ENCODE data around the gene PSG6. TPM values are rescaled to one million over a fixed set of nuclear protein-coding genes. Genes with fewer than 3 reads are reported as not detected.
"Not testable (repeated sequence)": the region's sequence is repeated elsewhere in the genome, so short reads cannot be mapped to it uniquely, and the experiment has no call there.

The PSG6 gene
- polyA plus RNA-seq (ENCODE audit: insufficient read length in 12 of 12), result under 1 TPM in 6 of 12 donors, not detected in 6; 0.16 to 0.70 (median 0.47) TPM
- long read RNA-seq, donor 1, result 0 reads
- long read RNA-seq, donor 2, result 0 reads
- long read RNA-seq, donor 3, result 0 reads
- long read RNA-seq, donor 4, result 0 reads
- long read RNA-seq, donor 5, result 0 reads
- long read RNA-seq, donor 6, result 0 reads
- long read RNA-seq, donor 7, result 0 reads
- long read RNA-seq, donor 8, result 0 reads
- long read RNA-seq, donor 9, result 0 reads
- long read RNA-seq, donor 10, result 0 reads
- long read RNA-seq, donor 11, result 0 reads

GRCh38 chr19:42917634-42918033, at the start of gene PSG6:
PSG6 (minus strand) TSS chr19:42917894; CDS start chr19:42917792, 102 bp downstream.
- not testable (repeated sequence) for DNase-seq

GRCh38 chr19:42965176-42965575, 47.5 kb upstream of the PSG6 start:
- no peak for DNase-seq

GRCh38 chr19:42961119-42961518, 43.4 kb upstream of the PSG6 start:
- no peak for DNase-seq

- DNase-seq, result not testable (repeated sequence)
Observed at GRCh38 chr19:42952126-42952525, 34.4 kb upstream of the PSG6 start.

GRCh38 chr19:42951476-42951875, 33.8 kb upstream of the PSG6 start:
- not testable (repeated sequence) for DNase-seq

GRCh38 chr19:42942187-42942789, 24.6 kb upstream of the PSG6 start:
- no peak for DNase-seq

GRCh38 chr19:42937107-42937506, 19.4 kb upstream of the PSG6 start, which contains the start of gene PSG7:
PSG7 (minus strand) TSS chr19:42937207; CDS start chr19:42937076, 131 bp downstream.
- not testable (repeated sequence) for DNase-seq

- not testable (repeated sequence) for DNase-seq
Observed at GRCh38 chr19:42934726-42935125, 17.0 kb upstream of the PSG6 start.

GRCh38 chr19:42934183-42934582, 16.5 kb upstream of the PSG6 start:
- DNase-seq, result not testable (repeated sequence)

- DNase-seq, result not testable (repeated sequence)
Observed at GRCh38 chr19:42933412-42933811, 15.7 kb upstream of the PSG6 start.

GRCh38 chr19:42932485-42933101, 14.9 kb upstream of the PSG6 start:
- DNase-seq, result not testable (repeated sequence)

- not testable (repeated sequence) for DNase-seq
Observed at GRCh38 chr19:42930214-42930613, 12.5 kb upstream of the PSG6 start.

GRCh38 chr19:42928896-42929295, 11.2 kb upstream of the PSG6 start:
- DNase-seq, result no peak

- DNase-seq, result no peak
Observed at GRCh38 chr19:42926781-42927180, 9.1 kb upstream of the PSG6 start.

GRCh38 chr19:42923106-42923505, 5.4 kb upstream of the PSG6 start:
- not testable (repeated sequence) for DNase-seq

GRCh38 chr19:42920971-42921370, 3.3 kb upstream of the PSG6 start:
- DNase-seq, result not testable (repeated sequence)

- no peak for DNase-seq
Observed at GRCh38 chr19:42919757-42920079, 2.0 kb upstream of the PSG6 start.

GRCh38 chr19:42919070-42919756, 1.5 kb upstream of the PSG6 start:
- not testable (repeated sequence) for DNase-seq

GRCh38 chr19:42918377-42919069, 829 bp upstream of the PSG6 start:
- DNase-seq, result not testable (repeated sequence)

- not testable (repeated sequence) for DNase-seq
Observed at GRCh38 chr19:42916931-42917330, 763 bp downstream of the PSG6 start.

- DNase-seq, result not testable (repeated sequence)
Observed at GRCh38 chr19:42913516-42913915, 4.2 kb downstream of the PSG6 start.

- DNase-seq, result not testable (repeated sequence)
Observed at GRCh38 chr19:42912941-42913340, 4.8 kb downstream of the PSG6 start.

Measured in muscle of arm (tissue), 14 donors.